ENCODE measurements around the gene FBN1.

The FBN1 gene

DNA sequence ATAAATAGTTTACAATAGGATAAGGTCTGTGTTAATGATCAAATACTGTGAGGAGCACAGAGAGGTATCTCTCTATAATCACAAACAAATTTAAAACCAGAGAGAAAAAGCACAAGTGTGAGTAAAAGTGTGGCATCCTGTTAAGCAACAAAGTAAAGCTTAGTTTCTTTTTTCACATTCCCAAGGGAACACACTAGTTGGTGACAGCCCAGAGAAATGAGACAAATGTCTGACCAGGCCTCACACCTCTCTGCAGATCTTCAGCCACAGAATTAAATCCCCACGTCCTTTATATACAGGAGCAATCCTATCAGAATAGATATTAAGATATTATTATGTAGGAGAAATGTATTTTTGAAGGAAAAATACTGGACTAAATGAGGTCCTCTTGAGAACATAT, 2.7 kb downstream of the FBN1 start:
- Mint-ChIP-seq H3K4me1 (ENCODE audit: low read depth) (peaks cover 5% of the 10 kb centered on the region), H3K36me3 (ENCODE audit: low read depth) (no peaks in the 10 kb centered on the region), H3K9me3 (no peaks in the 10 kb centered on the region), H3K4me3 (no peak overlapping the region), H3K27ac (no peak overlapping the region), H3K27me3 (peaks cover 42% of the 10 kb centered on the region)
- DNase-seq: no peak

DNA sequence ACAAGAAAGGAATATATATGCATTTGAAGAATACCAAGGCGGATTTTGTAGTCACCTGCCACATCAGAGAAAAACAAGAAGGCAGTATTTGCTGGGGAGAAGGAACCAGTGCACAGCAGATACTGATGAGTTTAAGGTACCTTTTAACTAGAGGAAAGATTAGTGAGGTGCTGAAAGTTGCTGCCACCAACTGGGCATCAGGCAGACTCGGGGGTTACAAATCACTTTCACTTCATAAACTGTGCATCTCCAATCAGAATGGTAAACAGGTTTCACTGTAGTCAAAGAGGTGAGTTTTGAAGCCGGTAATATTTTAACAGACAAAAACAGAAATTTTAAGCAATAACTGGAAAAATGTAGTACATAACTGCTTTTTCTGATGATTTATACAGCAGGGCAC, 4.1 kb downstream of the FBN1 start:
- no peak overlapping the region for H3K27ac Mint-ChIP-seq
- no peak for DNase-seq
- no peaks in the 10 kb centered on the region for H3K9me3 Mint-ChIP-seq
- peaks cover 31% of the 10 kb centered on the region for H3K27me3 Mint-ChIP-seq
- H3K36me3 Mint-ChIP-seq (ENCODE audit: low read depth): no peaks in the 10 kb centered on the region
- H3K4me1 Mint-ChIP-seq (ENCODE audit: low read depth): peaks cover 5% of the 10 kb centered on the region
- H3K4me3 Mint-ChIP-seq: no peak overlapping the region

DNA sequence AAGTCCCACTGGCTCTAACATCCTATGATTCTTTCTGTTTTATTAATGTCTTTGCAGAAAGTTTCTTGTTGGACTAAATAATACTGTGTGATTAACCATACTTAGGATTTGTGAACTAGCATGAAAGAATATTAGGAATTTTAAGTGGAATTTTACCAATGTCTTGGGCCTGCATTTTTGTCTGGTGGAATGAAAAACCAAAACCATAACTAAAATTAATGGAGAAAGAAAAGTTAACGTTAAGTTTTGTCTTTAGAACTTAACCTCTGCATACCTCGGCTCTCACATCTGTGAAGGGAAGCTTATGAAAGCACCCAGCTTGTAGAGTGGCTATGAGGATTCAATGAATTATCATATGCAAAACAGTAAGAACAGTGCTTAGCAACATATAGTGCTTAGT, 6.5 kb downstream of the FBN1 start:
- Mint-ChIP-seq H3K27ac (no peak overlapping the region), H3K36me3 (ENCODE audit: low read depth) (no peaks in the 10 kb centered on the region), H3K9me3 (no peaks in the 10 kb centered on the region), H3K27me3 (peaks cover 12% of the 10 kb centered on the region), H3K4me1 (ENCODE audit: low read depth) (no peaks in the 10 kb centered on the region), H3K4me3 (no peak overlapping the region)
- no peak for DNase-seq

DNA sequence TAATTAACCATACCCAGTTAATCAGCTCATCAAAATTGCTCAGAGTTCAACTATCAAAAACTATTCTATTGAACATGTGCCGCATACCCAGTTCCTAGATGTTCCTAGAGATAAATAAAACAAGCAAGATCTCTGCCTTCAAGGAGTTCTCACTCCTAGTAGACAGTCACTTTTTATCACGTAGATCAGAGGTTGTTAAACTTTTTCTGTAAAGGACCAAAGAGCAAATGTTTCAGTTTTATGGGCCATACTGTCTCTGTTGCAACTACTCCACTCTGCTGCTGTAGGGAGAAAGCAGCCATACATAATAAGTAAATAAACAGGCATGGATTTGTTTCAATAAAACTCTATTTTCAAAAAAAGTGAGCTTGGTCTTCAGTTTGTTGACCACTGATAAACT, 7.9 kb downstream of the FBN1 start:
- Mint-ChIP-seq H3K4me1 (ENCODE audit: low read depth) (no peaks in the 10 kb centered on the region), H3K9me3 (no peaks in the 10 kb centered on the region), H3K27me3 (peaks cover under 1% of the 10 kb centered on the region), H3K36me3 (ENCODE audit: low read depth) (no peaks in the 10 kb centered on the region), H3K4me3 (no peak overlapping the region), H3K27ac (no peak overlapping the region)
- no peak for DNase-seq

DNA sequence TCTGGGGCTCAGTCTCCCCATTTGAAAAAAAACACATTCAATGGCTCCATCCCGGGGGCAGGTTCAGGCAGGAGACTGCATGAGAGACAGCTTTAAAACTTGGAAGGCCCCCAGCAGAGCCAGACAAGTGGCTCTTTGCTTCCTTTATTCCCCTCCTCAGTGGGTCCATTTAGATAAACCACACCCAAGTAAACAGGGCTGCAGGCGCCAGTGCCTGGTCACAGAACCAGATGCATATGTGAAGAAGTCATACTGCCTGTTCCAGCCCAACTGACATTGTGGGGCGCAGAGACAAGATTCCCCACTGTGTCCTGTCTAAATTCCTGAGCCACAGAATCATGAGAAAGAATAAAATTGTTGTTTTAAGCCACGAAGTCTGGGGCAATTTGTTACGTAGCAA, 9.0 kb downstream of the FBN1 start:
- H3K4me1 Mint-ChIP-seq (ENCODE audit: low read depth): no peaks in the 10 kb centered on the region
- H3K27ac Mint-ChIP-seq: no peak overlapping the region
- H3K9me3 Mint-ChIP-seq: no peaks in the 10 kb centered on the region
- H3K36me3 Mint-ChIP-seq (ENCODE audit: low read depth): no peaks in the 10 kb centered on the region
- no peak overlapping the region for H3K4me3 Mint-ChIP-seq
- no peaks in the 10 kb centered on the region for H3K27me3 Mint-ChIP-seq
- no peak for DNase-seq

DNA sequence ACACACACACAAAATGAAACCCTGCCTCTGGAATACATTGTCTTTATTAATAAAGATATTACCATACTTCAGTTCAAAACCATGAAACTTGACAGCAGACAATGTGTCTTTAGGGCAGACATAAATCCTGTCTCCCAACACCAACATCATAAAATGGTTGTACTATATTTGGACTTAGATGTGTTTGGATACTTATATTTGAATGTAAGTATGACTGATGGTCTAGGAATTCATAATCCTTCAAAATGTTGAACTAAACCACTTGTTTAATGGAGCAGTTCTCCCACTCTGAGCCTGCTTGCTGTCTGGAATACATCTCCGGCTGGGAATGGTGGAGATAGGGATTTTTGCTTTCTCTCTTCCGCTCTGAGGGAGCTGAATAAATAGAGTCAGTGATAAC, 10.6 kb downstream of the FBN1 start:
- Mint-ChIP-seq H3K27ac (no peak overlapping the region), H3K9me3 (no peaks in the 10 kb centered on the region), H3K36me3 (ENCODE audit: low read depth) (no peaks in the 10 kb centered on the region), H3K4me1 (ENCODE audit: low read depth) (peaks cover 7% of the 10 kb centered on the region), H3K27me3 (no peaks in the 10 kb centered on the region), H3K4me3 (no peak overlapping the region)
- DNase-seq: no peak

DNA sequence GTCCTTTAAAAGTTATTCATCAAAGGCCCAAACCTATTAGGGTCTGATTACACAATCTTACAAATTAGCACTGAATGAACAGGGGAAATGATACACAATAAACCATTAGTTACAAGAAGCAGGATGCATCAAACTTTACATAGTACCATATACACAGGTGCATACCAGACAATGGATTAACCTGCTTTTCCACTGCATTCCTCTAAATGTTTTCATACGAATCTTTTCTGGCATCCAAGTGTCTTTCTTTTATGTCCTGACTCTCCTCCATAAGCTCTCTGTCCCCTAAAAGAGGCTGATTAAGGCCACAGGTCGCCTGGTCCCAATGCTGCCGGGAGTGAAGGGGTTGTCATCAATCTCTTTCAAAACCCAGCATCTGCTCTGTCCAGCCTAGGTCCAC, 11.4 kb downstream of the FBN1 start:
- DNase-seq: no peak
- H3K27me3 Mint-ChIP-seq: no peaks in the 10 kb centered on the region
- H3K4me1 Mint-ChIP-seq (ENCODE audit: low read depth): peaks cover 7% of the 10 kb centered on the region
- H3K36me3 Mint-ChIP-seq (ENCODE audit: low read depth): no peaks in the 10 kb centered on the region
- no peak overlapping the region for H3K27ac Mint-ChIP-seq
- no peak overlapping the region for H3K4me3 Mint-ChIP-seq
- H3K9me3 Mint-ChIP-seq: no peaks in the 10 kb centered on the region

DNA sequence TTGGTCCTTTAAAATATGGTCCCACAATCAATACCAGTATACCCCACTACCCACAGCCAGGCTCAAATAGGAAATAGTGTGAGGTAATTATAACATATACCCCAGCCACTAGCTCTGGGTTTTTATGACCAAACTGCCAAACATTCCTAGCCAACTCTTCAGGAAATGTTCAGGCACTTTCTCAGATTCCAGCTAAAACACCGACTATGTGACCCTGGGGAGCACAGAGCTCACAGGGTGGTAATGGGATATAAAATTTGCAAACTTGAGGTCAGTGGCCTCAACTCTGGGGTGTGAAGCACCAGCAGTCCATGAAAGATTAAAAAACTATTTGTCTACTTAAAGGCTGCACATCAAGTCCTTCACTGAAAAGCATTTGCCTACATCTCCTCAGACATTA, 12.9 kb downstream of the FBN1 start:
- no peak overlapping the region for H3K4me3 Mint-ChIP-seq
- no peak for DNase-seq
- peaks cover under 1% of the 10 kb centered on the region for H3K27me3 Mint-ChIP-seq
- no peak overlapping the region for H3K27ac Mint-ChIP-seq
- H3K9me3 Mint-ChIP-seq: no peaks in the 10 kb centered on the region
- H3K4me1 Mint-ChIP-seq (ENCODE audit: low read depth): peaks cover 7% of the 10 kb centered on the region
- H3K36me3 Mint-ChIP-seq (ENCODE audit: low read depth): no peaks in the 10 kb centered on the region

DNA sequence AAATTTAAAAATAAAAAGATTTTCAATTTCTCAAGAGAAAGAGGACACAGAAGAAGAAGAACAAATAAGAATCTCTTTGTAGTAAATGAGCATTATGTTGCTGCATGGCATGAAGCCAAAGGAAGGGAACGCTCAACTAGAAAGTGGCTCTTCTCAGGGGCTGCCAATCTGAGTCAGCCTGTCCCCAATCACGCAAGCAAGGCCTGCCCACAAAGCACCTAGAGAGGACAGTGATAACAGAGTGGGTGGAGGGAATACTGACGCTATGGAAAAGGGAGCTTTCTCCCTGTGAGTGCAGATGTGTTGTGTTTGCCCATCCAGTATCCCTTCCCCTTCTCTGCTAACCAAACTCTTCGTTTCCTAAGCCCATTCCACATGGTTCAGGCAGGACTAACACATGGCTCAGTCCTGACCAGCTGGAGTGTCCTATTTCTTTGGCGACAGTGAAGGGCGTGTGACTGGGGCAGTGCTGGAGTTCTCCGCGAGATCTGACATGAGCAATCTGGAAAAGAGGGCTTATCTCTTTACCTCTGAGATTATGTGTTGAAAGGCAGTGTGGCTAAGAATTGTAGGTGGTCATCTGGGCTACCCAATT, 14.2 kb downstream of the FBN1 start:
- H3K27ac Mint-ChIP-seq: no peak overlapping the region
- H3K27me3 Mint-ChIP-seq: peaks cover 2% of the 10 kb centered on the region
- no peak overlapping the region for H3K4me3 Mint-ChIP-seq
- no peaks in the 10 kb centered on the region for H3K36me3 Mint-ChIP-seq (ENCODE audit: low read depth)
- peaks cover 7% of the 10 kb centered on the region for H3K4me1 Mint-ChIP-seq (ENCODE audit: low read depth)
- no peaks in the 10 kb centered on the region for H3K9me3 Mint-ChIP-seq
- DNase-seq: no peak

DNA sequence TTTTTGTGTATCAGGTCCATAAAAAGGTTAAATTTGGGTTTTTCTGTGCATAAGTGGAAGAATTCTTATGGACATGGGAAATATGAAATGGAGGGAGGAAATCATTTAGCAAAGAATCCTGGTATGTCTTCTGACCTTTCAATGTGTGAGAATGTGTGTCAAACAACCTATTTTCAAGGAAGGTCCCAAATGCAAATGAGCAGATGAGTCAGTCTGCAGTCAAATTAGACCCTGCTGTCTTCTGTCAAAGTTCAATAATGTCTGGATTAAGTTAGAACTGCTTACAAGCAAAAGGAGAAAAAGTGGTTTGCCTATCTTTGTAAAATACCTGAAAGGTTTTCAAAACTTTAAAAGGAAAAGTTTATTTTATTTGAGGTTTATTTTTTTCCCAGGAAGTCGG, 15.3 kb downstream of the FBN1 start:
- Mint-ChIP-seq H3K4me1 (ENCODE audit: low read depth) (peaks cover 7% of the 10 kb centered on the region), H3K4me3 (no peak overlapping the region), H3K36me3 (ENCODE audit: low read depth) (no peaks in the 10 kb centered on the region), H3K9me3 (no peaks in the 10 kb centered on the region), H3K27ac (no peak overlapping the region), H3K27me3 (peaks cover 2% of the 10 kb centered on the region)
- DNase-seq: no peak

DNA sequence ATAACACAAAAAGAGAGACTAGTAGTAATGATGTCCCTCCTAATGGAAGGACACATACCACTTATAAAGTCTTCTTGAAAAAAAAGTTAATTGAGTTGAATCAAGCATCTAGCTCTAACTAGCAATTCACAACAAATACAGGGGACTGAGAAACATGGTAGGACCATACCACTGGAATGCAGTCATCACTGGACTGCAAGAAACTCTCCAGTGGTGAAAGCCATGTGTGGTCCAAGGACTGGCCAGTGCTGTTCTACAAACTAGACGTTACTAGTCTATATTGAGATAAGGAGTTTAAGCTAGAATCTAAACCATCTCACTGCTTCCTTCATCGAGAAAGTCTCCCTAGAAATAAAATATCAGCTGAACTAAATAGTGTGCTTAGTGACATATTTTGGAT, 16.7 kb downstream of the FBN1 start:
- DNase-seq: no peak
- no peak overlapping the region for H3K4me3 Mint-ChIP-seq
- H3K4me1 Mint-ChIP-seq (ENCODE audit: low read depth): peaks cover 7% of the 10 kb centered on the region
- no peak overlapping the region for H3K27ac Mint-ChIP-seq
- H3K27me3 Mint-ChIP-seq: peaks cover 2% of the 10 kb centered on the region
- no peaks in the 10 kb centered on the region for H3K9me3 Mint-ChIP-seq
- no peaks in the 10 kb centered on the region for H3K36me3 Mint-ChIP-seq (ENCODE audit: low read depth)

DNA sequence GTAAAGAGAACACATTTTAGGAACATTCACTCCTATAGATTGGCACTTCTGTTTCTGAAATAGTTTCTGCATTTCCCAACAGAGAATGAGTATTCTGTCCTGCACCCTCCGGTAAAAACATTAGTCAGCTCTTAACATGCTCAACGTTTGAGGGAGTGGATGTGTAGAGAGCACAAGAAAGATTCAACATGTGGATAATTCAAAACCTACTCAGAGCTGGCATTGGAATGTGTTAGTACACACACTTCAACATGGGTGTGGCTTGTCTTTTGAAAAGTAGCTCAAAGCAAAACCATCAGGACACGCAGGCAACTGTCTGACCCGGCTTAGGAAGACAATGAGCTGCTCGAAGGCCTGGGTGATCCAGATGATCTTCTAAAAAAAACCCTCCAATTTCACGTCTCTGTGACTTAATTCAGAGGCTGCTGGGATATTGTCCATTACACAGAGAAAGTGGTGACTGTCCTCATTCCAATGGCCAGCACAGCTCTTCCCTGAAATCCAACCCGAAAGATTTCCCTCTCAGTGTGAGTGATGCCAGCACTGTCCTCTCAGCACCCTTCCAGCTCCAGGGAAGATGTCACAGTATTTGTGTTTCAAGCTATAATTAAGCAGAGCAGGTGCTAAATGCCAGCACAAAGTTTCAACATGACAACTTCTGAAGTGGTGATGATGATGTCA, 18.1 kb downstream of the FBN1 start:
- Mint-ChIP-seq H3K4me1 (ENCODE audit: low read depth) (peaks cover 7% of the 10 kb centered on the region), H3K4me3 (no peak overlapping the region), H3K36me3 (ENCODE audit: low read depth) (no peaks in the 10 kb centered on the region), H3K9me3 (no peaks in the 10 kb centered on the region), H3K27me3 (peaks cover 5% of the 10 kb centered on the region), H3K27ac (no peak overlapping the region)
- DNase-seq: no peak

DNA sequence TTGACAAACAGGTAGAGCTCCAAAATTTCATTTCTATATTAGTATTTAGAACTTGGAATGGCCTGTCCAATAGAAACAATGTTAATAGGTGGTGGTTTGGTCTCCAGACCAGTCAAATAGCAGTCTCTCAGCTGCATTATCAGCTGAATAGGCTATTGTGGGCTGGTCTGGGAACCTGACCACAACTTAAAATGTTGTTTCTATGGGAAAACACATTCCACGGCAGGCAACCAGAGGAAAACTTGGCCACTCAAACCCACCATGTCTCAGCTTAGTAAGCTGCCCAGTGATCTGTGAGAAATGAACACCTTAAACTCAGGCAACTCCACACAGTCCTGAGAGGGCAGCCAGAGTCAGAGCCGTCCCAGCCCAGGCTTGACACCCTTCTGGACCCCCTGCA, 20.4 kb downstream of the FBN1 start:
- DNase-seq: no peak
- no peaks in the 10 kb centered on the region for H3K9me3 Mint-ChIP-seq
- H3K4me3 Mint-ChIP-seq: no peak overlapping the region
- H3K36me3 Mint-ChIP-seq (ENCODE audit: low read depth): no peaks in the 10 kb centered on the region
- peaks cover 5% of the 10 kb centered on the region for H3K27me3 Mint-ChIP-seq
- peaks cover 2% of the 10 kb centered on the region for H3K4me1 Mint-ChIP-seq (ENCODE audit: low read depth)
- no peak overlapping the region for H3K27ac Mint-ChIP-seq

DNA sequence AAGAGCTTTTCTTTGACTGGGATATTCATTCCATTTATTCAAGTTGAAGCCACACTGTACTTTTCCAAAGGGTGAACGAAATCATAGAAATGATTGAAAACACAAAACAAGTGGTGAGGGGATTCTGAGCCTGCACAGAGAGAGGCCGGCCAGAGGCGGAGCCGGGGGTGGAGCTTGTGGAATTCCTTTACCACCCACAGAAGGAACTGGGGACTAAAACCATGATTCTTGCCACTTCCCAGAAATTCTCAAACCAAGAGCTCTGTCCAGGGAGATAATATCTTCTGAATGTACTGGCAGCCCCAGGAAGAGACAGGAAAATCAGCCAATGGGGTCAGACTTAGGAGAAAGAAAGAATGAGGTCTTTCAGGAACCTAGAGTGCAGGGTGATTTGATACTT, 20.8 kb downstream of the FBN1 start:
- Mint-ChIP-seq H3K9me3 (no peaks in the 10 kb centered on the region), H3K27me3 (peaks cover 5% of the 10 kb centered on the region), H3K36me3 (ENCODE audit: low read depth) (no peaks in the 10 kb centered on the region), H3K4me3 (no peak overlapping the region), H3K27ac (no peak overlapping the region), H3K4me1 (ENCODE audit: low read depth) (no peaks in the 10 kb centered on the region)
- no peak for DNase-seq

DNA sequence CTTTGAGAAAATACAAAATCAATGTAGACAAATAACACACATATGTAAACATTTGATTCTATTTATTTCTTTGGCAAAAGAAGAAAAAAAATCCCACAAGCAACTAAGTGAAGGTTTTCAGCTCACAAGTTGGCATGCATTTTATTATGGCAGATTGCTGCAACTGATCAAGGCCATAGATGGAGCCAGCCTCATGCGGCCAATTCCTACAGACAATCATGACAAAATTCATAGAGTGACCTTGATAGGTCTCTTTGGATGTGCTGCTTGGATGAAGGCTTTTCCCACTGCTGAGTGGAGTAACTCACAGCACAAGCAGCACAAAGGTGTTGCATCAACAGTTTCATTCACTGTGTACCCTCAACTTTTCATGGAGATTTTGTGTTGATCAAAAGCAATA, 22.1 kb downstream of the FBN1 start:
- no peak overlapping the region for H3K27ac Mint-ChIP-seq
- no peaks in the 10 kb centered on the region for H3K9me3 Mint-ChIP-seq
- no peaks in the 10 kb centered on the region for H3K4me1 Mint-ChIP-seq (ENCODE audit: low read depth)
- H3K27me3 Mint-ChIP-seq: peaks cover 5% of the 10 kb centered on the region
- no peak for DNase-seq
- H3K36me3 Mint-ChIP-seq (ENCODE audit: low read depth): no peaks in the 10 kb centered on the region
- no peak overlapping the region for H3K4me3 Mint-ChIP-seq

DNA sequence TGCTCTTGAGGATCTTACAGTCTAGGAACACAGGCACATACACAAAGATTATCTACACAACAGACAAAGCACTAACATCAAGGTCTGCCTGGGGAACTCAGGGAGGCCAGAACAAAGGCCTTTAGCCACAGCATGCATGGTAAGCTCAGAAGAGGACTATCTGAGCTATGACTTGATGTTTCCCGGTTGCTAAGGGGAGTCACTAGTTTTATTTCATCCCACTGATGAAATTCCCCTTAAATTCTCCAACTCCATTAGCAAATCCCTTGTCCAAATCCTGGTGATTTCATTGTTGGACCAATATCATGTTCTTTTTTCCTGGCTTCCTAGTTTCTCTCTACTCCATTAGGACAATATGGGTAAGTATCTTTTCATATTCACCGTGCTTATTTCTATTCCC, 23.3 kb downstream of the FBN1 start:
- H3K9me3 Mint-ChIP-seq: no peaks in the 10 kb centered on the region
- H3K4me1 Mint-ChIP-seq (ENCODE audit: low read depth): no peaks in the 10 kb centered on the region
- H3K27me3 Mint-ChIP-seq: peaks cover 3% of the 10 kb centered on the region
- no peak for DNase-seq
- H3K4me3 Mint-ChIP-seq: no peak overlapping the region
- H3K36me3 Mint-ChIP-seq (ENCODE audit: low read depth): no peaks in the 10 kb centered on the region
- no peak overlapping the region for H3K27ac Mint-ChIP-seq
